Astrocyte (in vitro differentiated cells and primary cell): ENCODE results near the gene EPM2A. TPM values are rescaled to one million over a fixed set of nuclear protein-coding genes. Genes with fewer than 3 reads are reported as not detected.

ENCODE experiments used
- DNase-seq: peaks from one replicate; pipeline ENCODE4 v3.0.0-alpha.2; 2010; ENCODE audit warnings: low read depth
- FAIRE-seq: peaks from 2 replicates; lab custom pipeline; 2011; peaks lifted over from hg19 to GRCh38; lab: Jason Lieb, UNC
- H2AFZ ChIP-seq: 2 replicates; pipeline ENCODE4 v1.6.0; 2012; ENCODE audit warnings: low read depth, low read length, inconsistent platforms
- H3K27ac ChIP-seq: 2 replicates; pipeline ENCODE4 v1.5.1; 2011; ENCODE audit warnings: low read depth, low read length, inconsistent platforms
- H3K27me3 ChIP-seq: 2 replicates; pipeline ENCODE4 v1.6.0; 2011; ENCODE audit warnings: low read length, inconsistent platforms; ENCODE audit not compliant: insufficient read depth
- H3K36me3 ChIP-seq: 2 replicates; pipeline ENCODE4 v1.5.1; 2011; ENCODE audit warnings: low read length, inconsistent platforms; ENCODE audit not compliant: insufficient read depth
- H3K4me1 ChIP-seq: 2 replicates; pipeline ENCODE4 v1.5.1; 2011; ENCODE audit warnings: low read length, inconsistent platforms; ENCODE audit not compliant: insufficient read depth
- H3K4me2 ChIP-seq: 2 replicates; pipeline ENCODE4 v1.6.0; 2012; ENCODE audit warnings: low read length, inconsistent platforms
- H3K4me3 ChIP-seq: 2 replicates; pipeline ENCODE4 v1.5.1; 2011; ENCODE audit warnings: low read depth, mild to moderate bottlenecking, low read length, inconsistent platforms; ENCODE audit not compliant: insufficient read depth
- H3K79me2 ChIP-seq: 2 replicates; pipeline ENCODE4 v1.6.0; 2012; ENCODE audit warnings: mild to moderate bottlenecking, low read length, inconsistent platforms; ENCODE audit not compliant: insufficient read depth
- H3K9ac ChIP-seq: 2 replicates; pipeline ENCODE4 v1.6.0; 2012; ENCODE audit warnings: mild to moderate bottlenecking, low read length, inconsistent platforms
- H3K9me3 ChIP-seq: 2 replicates; pipeline ENCODE4 v1.5.1; 2012; ENCODE audit warnings: low read depth, mild to moderate bottlenecking, low read length, inconsistent platforms; ENCODE audit not compliant: insufficient read depth
- H4K20me1 ChIP-seq: 2 replicates; pipeline ENCODE4 v1.6.0; 2012; ENCODE audit warnings: low read length, inconsistent platforms; ENCODE audit not compliant: insufficient read depth
- H3K27ac Mint-ChIP-seq: one replicate; pipeline ENCODE4 v1.8.0; 2021; ENCODE audit warnings: mild to moderate bottlenecking, mixed read lengths; ENCODE audit not compliant: unreplicated experiment
- H3K27me3 Mint-ChIP-seq: one replicate; pipeline ENCODE4 v1.8.0; 2021; ENCODE audit warnings: low read depth, mixed read lengths; ENCODE audit not compliant: unreplicated experiment
- H3K36me3 Mint-ChIP-seq: one replicate; pipeline ENCODE4 v1.8.0; 2021; ENCODE audit warnings: low read depth, mixed read lengths; ENCODE audit not compliant: unreplicated experiment
- H3K4me1 Mint-ChIP-seq: one replicate; pipeline ENCODE4 v1.8.0; 2021; ENCODE audit warnings: low read depth, mixed read lengths; ENCODE audit not compliant: unreplicated experiment
- H3K4me3 Mint-ChIP-seq: one replicate; pipeline ENCODE4 v1.8.0; 2021; ENCODE audit warnings: mild to moderate bottlenecking, moderate library complexity, mixed read lengths; ENCODE audit not compliant: unreplicated experiment
- H3K9me3 Mint-ChIP-seq: one replicate; pipeline ENCODE4 v1.8.0; 2021; ENCODE audit warnings: mild to moderate bottlenecking, mixed read lengths; ENCODE audit not compliant: unreplicated experiment
- CTCF ChIP-seq: IDR thresholded peaks from 2 replicates; pipeline ENCODE4 v1.5.1; 2011; ENCODE audit warnings: low read depth, mild to moderate bottlenecking, inconsistent platforms, low read length, moderate library complexity; ENCODE audit not compliant: insufficient read depth
- EZH2 ChIP-seq: IDR thresholded peaks from 2 replicates; pipeline ENCODE4 v1.6.1; 2012; ENCODE audit warnings: mild to moderate bottlenecking, low read length, inconsistent platforms; ENCODE audit not compliant: insufficient read depth
- total RNA-seq: library from RNA; stranded (reverse); gene quantifications from 2 replicates; pipeline ENCODE4 v1.2.1, GENCODE V29; 2021

EPM2A gene
- total RNA-seq, 1 donor from 2014 or later = 5.2 TPM

- H3K9me3 ChIP-seq = no peaks in the 10 kb centered on the region
- H3K9ac ChIP-seq = no peak overlapping the region
- H3K27me3 ChIP-seq = no peaks in the 10 kb centered on the region
- no peaks in the 10 kb centered on the region for H3K4me1 ChIP-seq
- DNase-seq = no peak
- no peak for TF ChIP-seq CTCF
- no peak overlapping the region for H3K4me2 ChIP-seq
- H4K20me1 ChIP-seq = no peaks in the 10 kb centered on the region
- Mint-ChIP-seq H3K4me1 (no peaks in the 10 kb centered on the region), H3K4me3 (no peak overlapping the region), H3K27me3 (no peaks in the 10 kb centered on the region), H3K27ac (no peak overlapping the region), H3K9me3 (no peaks in the 10 kb centered on the region), H3K36me3 (no peaks in the 10 kb centered on the region)
- H3K27ac ChIP-seq = no peak overlapping the region
- FAIRE-seq = no peak
- H2AFZ ChIP-seq = no peak overlapping the region
- H3K79me2 ChIP-seq = no peaks in the 10 kb centered on the region
- H3K4me3 ChIP-seq = no peak overlapping the region
- H3K36me3 ChIP-seq = no peaks in the 10 kb centered on the region
Observed at GRCh38 chr6:145602726-145603326, 132.5 kb downstream of the EPM2A start.

DNA sequence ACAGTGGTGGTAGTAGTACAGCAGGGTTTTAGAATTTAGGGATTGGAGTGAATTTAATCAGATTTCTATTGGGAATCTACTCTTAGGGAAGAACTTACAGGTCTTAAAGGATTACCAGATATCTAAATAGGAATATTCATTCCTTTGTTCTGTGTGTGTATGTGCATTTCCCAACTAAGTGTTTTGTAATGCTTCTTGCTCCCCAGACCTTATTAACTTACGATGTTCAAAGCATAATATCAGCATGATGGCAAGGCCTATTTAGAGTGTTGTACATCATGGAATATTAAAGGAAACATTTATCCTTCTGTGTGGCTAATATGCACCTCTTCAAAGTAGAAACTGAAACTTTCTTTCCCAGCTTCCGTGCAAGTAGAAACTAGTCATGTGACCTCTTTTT, 133.9 kb downstream of the EPM2A start:
- FAIRE-seq = no peak
- Histone ChIP-seq H3K4me1 (no peaks in the 10 kb centered on the region), H3K4me2 (no peak overlapping the region), H3K9ac (no peak overlapping the region), H4K20me1 (no peaks in the 10 kb centered on the region), H3K9me3 (no peaks in the 10 kb centered on the region), H3K4me3 (no peak overlapping the region), H3K27ac (no peak overlapping the region), H3K36me3 (no peaks in the 10 kb centered on the region), H2AFZ (no peak overlapping the region), H3K27me3 (no peaks in the 10 kb centered on the region), H3K79me2 (no peaks in the 10 kb centered on the region)
- Mint-ChIP-seq H3K4me1 (no peaks in the 10 kb centered on the region), H3K27me3 (no peaks in the 10 kb centered on the region), H3K9me3 (no peaks in the 10 kb centered on the region), H3K4me3 (no peak overlapping the region), H3K27ac (no peak overlapping the region), H3K36me3 (no peaks in the 10 kb centered on the region)
- no peak for DNase-seq
- TF ChIP-seq EZH2 (no peak), CTCF (no peak)

DNA sequence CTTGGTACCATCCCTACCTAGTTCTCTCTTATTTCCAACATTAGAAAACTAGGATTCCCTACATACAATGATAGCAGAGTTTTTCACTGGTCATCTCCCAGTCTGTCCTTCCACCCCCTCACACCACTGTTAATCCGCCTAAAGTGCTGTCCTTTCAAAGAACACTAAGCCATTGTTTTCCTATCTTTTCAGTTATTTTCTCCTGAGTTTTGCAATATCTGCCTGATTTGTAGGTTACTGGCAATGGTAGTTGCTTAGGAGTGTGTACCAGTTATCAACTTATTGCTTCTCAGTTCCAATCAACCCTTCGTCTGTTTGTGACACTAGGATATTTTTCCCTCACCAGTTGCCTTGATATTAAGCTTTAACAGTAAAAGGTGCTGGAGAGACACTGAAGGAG, 135.0 kb downstream of the EPM2A start:
- Histone ChIP-seq H3K27me3 (no peaks in the 10 kb centered on the region), H3K27ac (no peak overlapping the region), H3K79me2 (no peaks in the 10 kb centered on the region), H4K20me1 (no peaks in the 10 kb centered on the region), H3K4me1 (no peaks in the 10 kb centered on the region), H2AFZ (no peak overlapping the region), H3K4me2 (no peak overlapping the region), H3K9ac (no peak overlapping the region), H3K36me3 (no peaks in the 10 kb centered on the region), H3K4me3 (no peak overlapping the region), H3K9me3 (no peaks in the 10 kb centered on the region)
- no peak for DNase-seq
- Mint-ChIP-seq H3K4me1 (no peaks in the 10 kb centered on the region), H3K27me3 (no peaks in the 10 kb centered on the region), H3K9me3 (no peaks in the 10 kb centered on the region), H3K4me3 (no peak overlapping the region), H3K27ac (no peak overlapping the region), H3K36me3 (no peaks in the 10 kb centered on the region)
- no peak for TF ChIP-seq CTCF
- no peak for TF ChIP-seq EZH2
- FAIRE-seq = no peak
